Right forelimb (tissue), 1 donor: Measurements from ENCODE around the gene CIZ1.

Source experiments
- DNase-seq: peaks from one replicate; pipeline ENCODE4 v3.0.0-alpha.2; 2018

Gene CIZ1

DNA sequence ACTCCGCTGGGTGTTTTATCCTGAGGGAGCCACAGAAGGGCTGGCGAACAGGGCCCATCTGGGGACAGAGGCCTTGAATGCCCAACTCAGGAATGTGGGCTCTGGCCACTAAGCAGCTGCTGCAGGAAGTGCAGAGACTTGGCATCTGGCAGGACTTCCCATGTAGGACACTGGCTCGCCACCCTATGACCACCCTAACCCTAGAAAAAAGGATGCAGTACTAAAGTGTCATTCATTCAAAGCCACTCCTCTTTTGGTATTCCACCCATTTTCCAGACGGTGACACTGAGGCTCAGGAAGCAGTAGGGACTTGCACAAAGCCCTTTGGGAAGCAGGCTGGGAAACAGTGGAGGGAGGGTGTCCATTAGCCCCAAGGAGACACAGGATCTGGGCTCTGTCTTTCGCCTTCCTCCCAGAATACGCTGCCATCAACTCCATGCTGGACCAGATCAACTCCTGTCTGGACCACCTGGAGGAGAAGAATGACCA is 28.3 kb downstream of the CIZ1 start:
- no peak for DNase-seq

DNA sequence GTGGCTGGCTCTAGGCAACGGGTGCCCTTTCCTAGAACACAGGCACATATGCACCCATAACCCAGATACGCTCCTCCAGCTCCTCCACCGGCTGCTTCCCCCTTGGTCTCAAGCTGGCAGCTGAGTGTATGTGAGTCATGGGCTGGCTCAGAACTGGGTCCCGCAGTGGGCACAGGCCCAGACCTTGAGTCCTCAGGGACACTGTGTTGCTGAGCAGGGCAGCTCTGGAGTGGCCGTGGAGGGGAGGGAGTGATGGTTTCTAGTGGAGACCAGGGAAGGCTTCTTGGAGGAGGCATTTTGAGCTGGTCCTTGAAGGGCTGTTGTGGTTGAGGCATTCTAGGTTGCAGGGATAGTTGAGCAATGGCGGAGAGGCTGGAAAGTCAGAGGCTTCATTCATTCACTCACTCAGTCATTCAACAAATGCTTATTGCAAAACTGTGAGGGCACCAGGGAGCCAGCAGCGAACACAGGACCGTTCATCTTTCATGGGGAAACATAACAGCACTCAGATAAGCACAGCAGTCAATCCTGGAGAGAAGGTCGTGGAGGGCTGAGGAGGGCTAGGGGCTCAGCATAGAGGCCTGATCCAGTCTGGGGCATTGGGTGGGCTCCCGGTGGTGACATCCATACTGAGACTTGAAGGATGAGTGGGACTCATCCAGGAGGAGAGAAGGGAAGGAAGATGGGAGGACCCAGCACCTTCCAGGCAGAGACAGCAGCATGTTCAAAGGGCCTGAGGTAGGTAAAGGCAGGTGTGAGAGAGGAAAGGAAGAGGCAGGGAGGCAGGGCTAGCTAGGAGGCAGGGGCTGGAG is 29.0 kb downstream of the CIZ1 start:
- DNase-seq = no peak

DNA sequence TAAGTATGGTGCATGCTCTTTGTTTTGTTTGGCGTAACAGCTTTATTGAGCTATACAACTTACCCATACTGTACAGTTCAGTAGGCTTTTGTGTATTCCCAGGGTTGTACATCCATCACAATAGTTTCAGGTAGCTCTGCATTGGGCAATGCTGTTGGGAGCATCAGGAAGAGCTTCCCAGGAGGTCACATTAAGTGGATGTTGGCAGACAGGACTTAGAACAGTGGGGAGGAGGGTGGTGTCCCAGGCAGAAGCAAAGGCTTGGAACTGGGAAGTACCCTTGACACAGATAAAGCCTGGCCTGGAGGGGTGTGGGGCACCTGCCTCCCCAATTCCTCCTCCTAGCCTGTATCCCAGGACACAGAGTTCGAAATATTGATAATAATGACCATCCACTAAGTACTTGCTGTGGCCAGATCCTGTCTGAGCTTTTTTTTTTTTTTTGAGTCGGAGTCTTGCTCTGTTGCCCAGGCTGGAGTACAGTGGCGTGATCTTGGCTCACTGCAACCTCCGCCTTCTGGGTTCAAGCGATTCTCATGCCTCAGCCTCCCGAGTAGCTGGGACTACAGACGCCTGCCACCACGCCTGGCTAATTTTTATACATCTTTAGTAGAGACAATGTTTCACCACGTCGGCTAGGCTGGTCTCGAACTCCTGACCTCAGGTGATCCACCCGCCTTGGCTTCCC is 30.0 kb downstream of the CIZ1 start:
- DNase-seq = no peak

DNA sequence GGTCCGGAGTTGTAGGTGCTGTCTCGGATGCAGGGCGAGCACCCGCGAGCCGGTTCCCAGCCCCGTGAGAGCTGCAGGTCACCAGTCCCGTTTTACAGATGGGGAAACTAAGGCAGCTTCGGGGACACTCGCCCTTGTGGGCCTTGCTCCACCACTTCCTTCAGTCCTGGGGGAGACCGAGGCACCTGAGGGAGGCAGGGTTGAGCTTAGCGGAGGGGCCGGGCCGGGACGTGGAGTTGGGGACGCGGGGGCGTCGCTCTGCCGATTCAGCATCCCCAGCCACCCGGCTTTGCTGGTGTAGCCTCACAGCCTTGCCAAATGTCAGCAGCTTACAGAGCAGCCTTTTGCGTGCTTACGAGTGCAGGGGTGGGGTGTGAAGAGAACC is 30.8 kb downstream of the CIZ1 start:
- no peak for DNase-seq

DNA sequence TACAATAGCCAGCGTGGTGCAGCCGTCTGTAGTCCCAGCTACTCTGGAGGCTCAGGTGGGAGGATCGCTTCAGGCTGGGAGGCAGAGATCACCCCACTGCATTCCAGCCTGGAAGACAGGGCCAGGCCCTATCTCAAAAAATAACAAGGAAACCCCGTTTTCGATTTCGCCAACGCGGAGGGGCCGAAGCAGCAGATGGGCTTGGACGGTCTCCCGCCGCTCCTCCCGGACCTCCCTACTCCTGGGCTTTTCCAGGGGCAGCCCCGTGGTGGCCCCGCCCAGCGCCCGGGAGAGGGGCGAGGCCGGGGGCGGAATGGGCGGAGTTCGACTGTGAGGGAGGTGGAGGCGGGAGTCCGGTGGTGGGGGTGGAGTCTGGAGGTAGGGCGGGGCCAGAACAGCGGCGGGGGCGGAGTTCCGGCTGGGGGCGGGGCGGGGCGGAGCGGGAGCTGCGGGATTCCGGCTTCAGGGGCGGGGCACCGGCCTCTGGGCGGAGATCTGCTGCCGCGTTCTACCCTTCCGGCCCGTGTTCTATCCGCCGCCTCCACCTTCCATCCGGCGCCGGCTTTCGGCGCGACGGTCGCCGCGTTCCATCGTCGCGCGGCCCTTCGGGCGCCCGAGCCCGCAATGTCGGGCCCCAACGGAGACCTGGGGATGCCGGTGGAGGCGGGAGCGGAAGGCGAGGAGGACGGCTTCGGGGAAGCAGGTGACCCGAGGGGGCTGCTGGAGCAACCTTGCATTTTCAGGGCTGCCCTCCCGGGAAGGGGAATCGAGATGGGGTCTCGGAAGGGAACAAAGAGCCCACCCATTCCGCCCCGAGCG is 31.4 kb downstream of the CIZ1 start, which contains the start of gene BBLN:
Gene BBLN, plus strand, starts transcription at position 482 of the 819 bp plus-strand sequence. Its CDS starts 143 bp downstream, at position 625.
- DNase-seq = peak; percentile 98

DNA sequence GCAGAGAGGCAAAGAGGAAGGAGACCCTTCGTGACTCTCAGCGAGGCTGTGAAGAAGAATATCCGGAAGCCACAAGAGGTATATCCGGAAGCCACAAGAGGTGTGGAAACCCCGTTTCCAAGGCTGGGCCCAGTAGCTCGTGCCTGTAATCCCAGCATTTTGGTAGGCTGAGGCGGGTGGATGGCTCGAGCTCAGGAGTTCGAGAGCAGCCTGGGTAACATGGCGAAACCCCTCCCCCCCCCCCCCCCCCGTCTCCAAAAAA is 31.9 kb downstream of the CIZ1 start:
- DNase-seq = no peak

DNA sequence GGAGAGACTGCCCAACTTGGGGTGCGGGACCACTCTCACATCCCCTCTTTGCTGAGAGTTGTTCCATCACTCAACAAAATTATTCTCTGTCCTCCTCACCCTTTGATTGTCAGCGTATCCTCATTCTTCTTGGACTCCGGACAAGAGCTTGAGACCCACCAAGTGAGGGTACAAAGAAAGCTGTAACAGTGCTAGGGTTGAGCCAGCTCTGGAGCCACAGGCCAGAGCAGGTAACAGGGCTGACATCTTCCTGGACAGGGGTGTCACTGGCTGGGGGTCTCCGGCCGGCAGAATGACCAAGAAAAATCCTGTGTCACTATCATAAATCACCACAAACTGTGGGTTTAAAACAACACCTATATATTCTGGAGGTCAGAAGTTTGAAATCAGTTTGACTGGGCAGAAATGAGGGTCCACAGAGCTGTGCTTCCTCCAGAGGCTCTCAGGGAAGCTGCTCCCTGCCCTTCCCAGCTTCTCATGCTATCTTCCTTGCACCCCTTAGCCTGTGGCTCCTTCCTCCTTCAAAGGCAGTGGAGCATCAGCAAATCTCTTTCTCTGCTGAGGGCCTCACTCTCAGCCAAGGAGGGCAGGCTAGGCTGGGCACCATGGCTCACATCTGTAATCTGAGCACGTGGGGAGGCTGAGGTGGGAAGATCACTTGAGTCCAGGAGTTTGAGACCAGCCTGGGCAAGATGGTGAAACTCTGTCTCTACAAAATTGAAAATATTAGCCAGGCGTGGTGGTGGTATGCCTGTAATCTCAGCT is 35.5 kb downstream of the CIZ1 start:
- no peak for DNase-seq

DNA sequence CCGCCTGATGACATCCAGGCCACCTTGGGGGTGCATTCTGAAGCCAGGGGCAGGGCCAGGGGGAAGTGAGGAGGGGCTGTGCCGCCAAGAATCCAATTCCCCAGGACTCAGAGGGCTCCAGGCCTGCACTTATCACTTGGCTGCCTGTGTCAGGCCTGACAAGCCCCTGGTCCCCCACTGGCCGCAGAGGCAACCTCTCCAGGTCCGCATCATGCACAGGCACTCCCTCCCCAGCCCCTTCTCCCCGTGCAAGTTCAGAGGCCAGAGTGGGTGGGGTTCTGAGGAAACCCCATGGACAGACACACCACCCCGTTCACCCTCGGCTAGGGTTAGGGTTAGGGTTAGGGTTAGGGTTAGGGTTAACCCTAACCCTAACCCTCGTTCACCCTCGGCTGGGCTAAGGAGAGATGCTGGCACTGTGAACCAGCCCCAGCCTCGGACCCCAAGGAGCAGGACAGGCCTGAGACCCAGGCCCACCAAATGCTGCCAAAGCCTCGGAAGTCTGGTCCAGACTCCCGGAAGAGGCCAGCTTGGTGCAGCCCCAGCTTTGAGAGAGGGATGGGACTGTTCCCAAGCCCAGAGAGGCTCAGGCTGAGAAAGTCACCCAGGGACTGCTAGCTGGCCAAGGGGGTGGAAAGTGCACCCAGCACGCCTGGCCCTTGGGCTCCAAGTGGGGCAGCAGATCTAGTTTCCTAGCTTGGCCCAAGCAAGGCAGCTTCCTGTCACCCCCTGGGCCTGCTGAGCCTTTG is 37.3 kb downstream of the CIZ1 start:
- no peak for DNase-seq

DNA sequence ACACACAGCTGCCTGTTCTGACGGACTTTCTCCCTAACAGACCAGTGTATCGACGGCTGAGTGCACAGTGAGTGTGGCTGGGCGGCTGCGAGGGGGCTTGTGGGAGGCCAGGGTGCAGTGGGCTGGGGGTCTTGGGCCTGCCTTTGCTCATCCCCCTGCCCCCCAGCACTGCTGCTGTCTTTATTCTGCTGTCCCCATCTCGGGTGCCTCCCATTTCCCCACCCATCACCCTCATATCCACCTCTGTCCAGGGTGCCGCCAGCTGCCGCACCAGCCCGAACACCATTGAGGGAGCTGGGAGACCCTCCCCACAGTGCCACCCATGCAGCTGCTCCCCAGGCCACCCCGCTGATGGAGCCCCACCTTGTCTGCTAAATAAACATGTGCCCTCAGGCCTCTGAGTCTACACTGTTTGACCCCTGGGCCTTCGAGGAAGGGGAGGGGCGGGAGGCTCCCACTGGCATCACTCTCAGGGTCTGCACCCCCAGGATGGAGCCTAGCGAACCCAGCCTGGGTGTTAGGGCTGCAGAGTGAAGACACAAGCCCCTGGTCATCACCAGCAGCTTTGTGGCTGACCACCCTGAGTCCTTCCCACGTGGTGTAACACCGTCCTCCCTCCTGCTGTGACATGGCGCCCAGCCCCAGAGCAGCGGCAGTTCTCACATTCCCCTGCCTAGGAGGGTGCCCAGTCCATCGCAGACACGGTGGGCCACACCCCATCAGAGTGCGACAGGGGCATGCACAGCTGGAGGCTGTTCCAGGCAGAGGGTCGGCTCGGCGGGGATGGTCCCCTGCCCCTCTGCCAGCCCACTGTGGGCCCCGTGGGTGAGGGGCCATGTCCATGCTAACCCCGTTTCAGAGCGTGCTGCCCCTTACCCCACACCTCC is 38.1 kb downstream of the CIZ1 start:
- DNase-seq = no peak

DNA sequence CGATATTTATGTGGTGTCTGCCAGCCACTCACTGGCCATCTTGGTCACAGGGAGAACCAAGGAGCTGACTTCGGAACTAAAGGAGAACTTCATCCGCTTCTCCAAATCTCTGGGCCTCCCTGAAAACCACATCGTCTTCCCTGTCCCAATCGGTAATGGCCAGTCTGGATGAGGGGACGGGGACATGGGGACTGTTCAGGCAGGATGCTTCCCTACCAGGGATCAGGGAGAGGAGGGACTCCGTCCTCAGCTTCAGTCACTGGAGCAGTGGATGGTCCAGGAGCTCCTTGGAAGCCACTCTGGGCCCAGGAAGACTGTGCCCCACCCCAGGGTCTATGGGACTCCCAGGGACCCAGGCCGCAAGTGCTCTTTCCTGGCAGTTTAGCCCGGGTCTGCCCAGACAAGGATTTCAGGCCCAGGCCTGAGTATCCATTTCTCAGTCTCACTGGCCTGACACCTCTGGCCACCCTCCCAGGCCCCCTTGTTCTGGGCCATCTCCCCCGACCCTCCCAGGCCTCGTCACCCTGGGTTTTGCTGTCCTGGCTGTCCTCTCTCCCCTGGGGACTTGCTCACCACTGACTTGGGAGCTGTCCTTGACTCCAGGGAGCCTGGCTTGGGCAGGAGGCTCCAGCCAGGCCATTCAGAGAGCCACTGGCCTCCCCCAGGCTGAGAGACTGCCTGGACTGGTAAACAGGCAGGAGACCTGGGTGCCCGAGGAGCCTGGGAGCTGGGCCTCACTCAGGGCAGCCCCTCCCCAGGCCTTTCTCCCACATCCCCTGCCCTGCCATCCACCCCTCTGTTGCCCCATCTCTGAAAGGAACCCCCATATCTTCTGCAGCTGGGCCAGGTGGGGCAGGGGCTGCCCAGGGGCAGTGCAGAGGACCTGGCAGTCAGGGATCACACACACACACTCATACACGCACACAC is 39.0 kb downstream of the CIZ1 start:
- no peak for DNase-seq

DNA sequence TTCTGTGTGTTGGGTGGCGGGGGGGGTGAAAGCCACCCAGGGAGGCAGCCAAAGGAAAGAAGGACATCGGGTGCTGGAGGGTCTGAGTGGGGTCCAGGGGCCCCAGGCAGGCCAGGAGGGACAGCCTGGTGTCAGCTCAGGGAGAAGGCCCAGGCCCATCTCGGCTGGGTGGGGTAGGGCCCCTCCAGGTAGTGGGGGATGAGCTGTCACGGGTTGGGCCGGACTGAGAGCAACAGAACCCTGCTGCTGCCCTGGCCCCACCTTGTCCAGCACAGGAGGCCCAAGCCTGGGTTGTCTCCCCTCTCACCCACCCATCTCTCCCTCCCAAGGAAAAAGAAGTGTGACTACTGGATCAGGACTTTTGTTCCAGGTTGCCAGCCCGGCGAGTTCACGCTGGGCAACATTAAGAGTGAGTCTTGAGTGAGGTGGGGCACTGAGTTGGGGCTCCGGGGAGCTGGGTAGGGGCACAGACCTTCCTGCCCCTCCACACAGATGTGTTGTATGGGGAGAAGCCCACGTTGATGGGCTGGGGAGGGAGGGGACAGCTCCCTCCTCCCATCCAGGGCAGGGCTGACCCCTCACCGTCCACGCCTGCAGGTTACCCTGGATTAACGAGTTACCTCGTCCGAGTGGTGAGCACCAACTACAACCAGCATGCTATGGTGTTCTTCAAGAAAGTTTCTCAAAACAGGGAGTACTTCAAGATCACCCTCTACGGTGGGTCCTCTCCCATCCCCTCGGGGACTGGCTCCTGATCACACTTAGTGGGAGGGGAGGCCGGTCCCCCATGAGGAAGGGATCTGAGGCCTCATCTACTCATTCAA is 39.9 kb downstream of the CIZ1 start:
- DNase-seq = no peak

DNA sequence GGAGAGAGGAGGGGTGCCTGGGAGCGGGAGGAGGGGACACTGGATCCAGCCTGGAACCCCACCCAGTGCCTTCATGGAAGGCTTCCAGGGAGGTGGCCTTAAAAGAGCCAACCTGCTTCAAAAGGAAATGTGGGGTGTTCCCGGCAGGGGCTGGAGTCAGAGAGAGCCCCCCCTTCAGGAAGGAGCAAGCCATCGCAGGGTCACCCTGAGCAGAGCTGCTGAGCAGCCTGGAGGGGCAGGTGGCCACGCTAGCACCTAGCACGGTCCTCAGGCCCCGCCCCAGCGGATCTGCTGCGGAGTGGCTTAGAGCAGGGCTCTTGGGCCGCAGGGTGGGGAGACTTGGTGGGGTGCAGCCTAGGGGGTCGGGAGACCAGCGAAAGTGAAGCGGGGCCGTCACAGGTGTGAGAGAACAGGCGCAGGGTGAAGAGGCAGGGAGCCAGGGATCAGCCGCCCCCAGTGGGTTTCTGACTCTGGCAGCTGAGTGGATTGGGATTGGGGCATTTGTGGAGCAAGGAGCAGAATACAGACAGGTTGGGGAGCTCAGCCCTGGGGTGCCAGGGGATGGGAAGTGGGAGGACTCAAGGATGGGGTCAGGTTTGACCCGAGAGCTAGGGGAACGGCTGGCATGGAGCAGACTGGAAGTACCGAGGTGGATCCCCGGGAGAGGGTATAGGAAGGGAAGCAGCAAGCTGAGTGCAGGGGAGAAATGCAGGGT is 40.6 kb downstream of the CIZ1 start:
- no peak for DNase-seq

DNA sequence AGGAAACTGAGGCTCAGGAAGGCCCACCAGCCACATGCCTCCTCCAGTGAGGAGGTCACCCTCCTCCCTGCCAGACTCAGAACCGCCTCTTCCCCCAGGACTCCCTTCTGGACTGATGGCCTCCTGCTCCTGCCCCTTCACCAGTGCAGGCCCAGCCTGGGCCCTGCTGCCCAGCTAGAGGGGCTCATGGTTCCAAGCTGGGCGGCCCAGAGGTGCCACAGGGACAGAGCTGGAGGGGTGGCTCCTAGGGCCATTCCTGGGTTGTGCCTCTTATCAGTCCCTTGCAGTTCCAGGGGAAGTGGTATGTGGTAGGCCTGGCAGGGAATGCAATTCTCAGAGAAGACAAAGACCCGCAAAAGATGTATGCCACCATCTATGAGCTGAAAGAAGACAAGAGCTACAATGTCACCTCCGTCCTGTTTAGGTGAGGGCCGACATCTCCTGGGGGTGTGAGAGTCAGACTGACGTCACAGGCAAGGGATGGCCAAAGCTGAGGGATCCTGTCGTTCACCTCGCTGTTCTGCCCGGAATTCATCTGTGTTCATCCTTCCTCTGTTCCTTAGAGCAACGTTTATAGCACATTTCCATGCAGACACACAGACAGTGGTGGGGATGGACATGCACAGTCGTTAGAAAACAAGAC is 41.3 kb downstream of the CIZ1 start:
- no peak for DNase-seq

DNA sequence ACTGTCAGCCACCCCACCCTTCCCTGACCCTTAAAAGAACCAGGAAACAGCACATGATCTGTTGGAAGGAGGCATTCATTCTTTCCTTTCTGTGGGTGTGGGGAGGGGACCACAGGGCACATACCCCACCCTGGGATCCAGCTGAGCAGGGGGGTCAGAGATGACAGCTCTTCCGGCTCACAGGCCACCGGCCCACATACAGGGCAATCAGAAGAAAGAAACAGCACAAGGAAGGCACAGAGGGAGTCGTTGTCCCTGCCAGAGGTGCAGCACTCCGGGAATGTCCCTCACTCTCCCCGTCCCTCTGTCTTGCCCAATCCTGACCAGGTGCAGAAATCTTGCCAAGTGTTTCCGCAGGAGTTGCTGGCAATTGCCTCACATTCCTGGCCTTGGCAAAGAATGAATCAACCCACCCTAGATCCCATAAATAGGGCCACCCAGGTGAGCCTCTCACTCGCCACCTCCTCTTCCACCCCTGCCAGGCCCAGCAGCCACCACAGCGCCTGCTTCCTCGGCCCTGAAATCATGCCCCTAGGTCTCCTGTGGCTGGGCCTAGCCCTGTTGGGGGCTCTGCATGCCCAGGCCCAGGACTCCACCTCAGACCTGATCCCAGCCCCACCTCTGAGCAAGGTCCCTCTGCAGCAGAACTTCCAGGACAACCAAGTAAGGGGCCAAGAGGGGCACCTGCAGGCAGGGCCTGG is 42.2 kb downstream of the CIZ1 start, which contains the start of gene LCN2:
Gene LCN2, plus strand, starts transcription at position 453 of the 701 bp plus-strand sequence. Its CDS starts 73 bp downstream, at position 526.
- DNase-seq = no peak

DNA sequence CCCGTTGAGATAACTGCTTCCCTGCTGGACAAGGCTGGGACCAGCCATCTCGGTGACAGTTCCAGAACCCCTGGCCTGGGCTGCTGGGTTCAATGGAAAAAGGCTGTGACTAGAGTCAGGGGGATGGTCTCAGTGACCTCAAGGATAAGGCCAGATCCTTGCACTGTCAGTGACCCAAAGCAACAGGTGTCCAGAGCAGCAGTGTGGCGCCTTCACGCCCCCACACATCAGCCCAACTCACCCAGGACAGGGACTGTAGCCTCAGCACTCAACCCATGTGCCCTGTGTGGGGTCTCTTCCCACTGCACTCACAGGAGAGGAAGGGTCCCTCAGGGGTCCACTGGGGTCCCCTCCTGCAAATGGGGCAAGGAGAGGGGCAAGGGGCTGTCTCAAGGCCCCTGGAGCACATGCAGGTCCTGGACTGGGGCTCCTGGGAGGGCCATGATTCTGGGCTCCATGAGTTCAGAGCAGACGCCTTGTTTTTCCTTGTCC is 42.8 kb downstream of the CIZ1 start:
- DNase-seq = no peak

DNA sequence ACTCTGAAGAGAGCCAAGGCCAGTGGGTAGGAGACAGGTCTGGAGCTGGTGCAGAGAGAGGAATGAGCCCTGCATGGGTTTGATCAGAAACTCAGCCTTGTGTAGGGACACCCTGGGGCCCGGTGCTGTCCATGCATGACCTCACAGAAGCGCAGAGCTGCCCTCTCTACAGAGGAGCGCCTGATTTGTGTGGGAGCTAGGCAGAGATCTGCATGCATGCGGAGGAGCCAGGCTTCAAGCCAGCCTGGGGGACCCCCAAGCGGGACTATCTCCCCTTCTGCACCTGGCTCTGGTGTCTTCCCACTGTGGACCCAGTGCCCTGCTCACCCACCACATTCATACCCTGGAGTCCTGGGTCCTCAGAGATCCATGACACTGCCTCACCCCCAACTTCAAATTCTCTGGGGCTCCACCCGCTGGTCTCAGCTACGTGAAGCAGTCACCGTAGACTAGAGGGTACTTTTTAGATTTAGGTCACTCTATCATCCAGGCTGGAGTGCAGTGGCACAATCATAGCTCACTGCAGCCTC is 44.7 kb downstream of the CIZ1 start:
- no peak for DNase-seq
